Measurements from ENCODE around the gene HECTD1.
"Not testable (repeated sequence)": the region's sequence is repeated elsewhere in the genome, so short reads cannot be mapped to it uniquely, and the experiment has no call there.

Gene HECTD1

DNA sequence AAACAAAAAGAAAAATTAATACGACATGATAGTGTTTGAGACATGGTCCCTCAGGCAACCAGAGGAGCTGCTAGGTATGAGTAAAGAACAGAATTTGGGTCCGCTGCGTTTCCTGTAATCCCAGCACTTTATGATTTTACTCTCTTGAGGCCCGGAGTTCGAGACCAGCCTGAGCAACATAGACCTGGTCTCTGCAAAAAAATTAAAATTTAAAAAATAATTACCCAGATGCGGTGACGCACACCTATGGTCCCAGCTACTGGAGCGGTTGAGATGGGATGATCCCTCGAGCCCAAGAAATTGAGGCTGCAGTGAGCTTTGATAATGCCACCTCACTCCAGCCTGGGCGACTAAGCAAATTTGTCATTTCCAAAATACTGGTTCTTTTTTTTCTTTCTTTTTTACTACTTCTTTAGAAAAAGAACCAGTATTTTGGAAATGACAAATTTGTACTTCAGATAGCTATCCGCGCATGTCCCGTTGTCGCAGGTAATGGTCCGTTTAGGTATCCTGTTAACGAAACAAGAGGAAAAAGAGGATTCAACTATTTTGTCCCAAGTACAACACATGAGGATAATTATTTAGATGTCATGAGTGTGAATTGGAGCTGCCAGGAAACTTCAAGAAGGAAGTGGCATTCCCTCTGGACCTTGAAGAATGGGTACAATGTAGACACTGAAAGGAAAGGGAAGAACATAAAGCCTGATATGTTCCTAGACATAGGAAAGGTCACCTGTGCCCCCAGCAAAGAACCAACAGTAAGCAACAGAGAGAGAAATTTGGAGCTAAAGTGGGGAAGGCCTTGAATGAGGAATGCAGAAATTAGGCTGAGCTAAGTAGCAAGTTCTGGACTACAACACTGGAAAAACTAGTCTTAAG, 1.2 kb upstream of the HECTD1 start:
- no peaks in the 10 kb centered on the region for H3K9me3 ChIP-seq (ENCODE audit: control insufficient read depth, low read length)
- peak overlapping the region; percentile 99 for H3K27ac ChIP-seq (ENCODE audit: insufficient read depth, low read length, poor library complexity, severe bottlenecking)
- peaks cover 19% of the 10 kb centered on the region for H3K4me1 ChIP-seq (ENCODE audit: control insufficient read depth, insufficient read depth, low read length, poor library complexity, severe bottlenecking)
- H3K36me3 ChIP-seq (ENCODE audit: control insufficient read depth, insufficient read depth, low read length): no peaks in the 10 kb centered on the region
- H3K27me3 ChIP-seq (replicated peaks; ENCODE audit: control insufficient read depth, insufficient read depth, low read length, poor library complexity, severe bottlenecking): no peaks in the 10 kb centered on the region
- H3K4me3 ChIP-seq (ENCODE audit: insufficient read depth, low read depth, low read length, poor library complexity, severe bottlenecking): peak overlapping the region; percentile 82
- DNase-seq: no peak

DNA sequence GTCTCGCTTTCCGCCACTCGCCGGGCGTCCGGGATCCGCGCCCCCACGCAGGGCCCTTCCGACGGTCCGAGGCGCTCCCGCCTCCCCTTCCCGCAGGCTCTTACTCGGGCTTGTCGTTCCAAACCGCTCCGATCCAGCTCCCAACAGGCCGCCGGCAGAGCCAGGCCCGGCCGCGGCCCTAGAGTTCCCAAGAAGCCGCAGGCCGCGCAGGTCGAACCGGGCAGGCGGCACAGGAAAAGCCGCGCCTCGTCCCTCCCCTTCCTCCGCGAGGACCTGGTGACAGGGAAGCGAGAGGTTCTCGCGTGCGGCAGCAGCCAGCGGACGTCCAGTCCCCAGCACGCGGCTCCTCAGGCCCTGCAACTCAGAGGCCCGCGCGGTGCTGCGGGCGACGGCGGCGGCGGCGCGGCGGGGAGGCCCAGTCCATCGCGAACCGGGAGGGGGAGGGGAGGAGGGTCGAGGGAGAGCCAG, 272 bp downstream of the HECTD1 start:
- Histone ChIP-seq H3K4me1 (ENCODE audit: control insufficient read depth, insufficient read depth, low read length, poor library complexity, severe bottlenecking) (peaks cover 19% of the 10 kb centered on the region), H3K27ac (ENCODE audit: insufficient read depth, low read length, poor library complexity, severe bottlenecking) (peak overlapping the region; percentile 99), H3K4me3 (ENCODE audit: insufficient read depth, low read depth, low read length, poor library complexity, severe bottlenecking) (peak overlapping the region; percentile 82), H3K9me3 (ENCODE audit: control insufficient read depth, low read length) (no peaks in the 10 kb centered on the region), H3K27me3 (replicated peaks; ENCODE audit: control insufficient read depth, insufficient read depth, low read length, poor library complexity, severe bottlenecking) (no peaks in the 10 kb centered on the region), H3K36me3 (ENCODE audit: control insufficient read depth, insufficient read depth, low read length) (peaks cover 5% of the 10 kb centered on the region)
- DNase-seq: no peak

DNA sequence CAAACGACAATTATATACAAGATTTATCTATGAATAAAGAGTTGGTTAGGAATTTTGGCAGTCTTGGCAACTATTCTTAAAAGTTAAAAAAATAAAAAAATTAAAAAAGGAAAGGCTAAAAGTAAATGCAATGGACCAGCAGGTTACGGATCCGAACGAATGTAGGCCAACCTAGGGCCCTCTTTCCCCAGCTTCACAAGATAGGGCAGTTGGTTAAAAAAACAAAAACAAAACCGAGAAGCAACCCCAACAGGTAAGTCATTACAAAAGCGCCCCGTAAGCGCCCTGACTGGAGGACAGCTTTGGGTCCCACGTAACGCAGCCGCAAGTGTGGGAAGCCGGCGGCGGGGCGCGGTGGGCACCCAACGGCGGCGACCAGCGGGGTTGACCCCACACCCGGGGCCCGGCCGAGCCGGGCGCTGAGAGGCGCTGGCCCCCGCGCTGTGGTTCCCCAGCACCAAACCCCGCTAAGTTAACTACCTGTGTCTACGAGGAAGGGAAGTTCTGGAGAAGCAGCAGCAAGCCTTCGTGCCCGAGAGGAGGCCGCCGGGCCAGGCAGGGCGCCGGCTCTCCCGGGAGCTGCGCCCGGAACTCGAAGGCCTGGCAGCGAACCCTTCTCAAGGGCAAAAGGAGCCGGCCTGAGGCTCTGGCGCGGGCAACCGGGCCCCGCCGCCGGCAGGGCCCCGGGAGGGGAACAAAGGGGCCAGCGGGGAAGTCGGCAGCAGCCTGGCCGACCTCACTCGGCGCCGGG, 882 bp downstream of the HECTD1 start:
- Histone ChIP-seq H3K4me1 (ENCODE audit: control insufficient read depth, insufficient read depth, low read length, poor library complexity, severe bottlenecking) (peaks cover 19% of the 10 kb centered on the region), H3K27me3 (replicated peaks; ENCODE audit: control insufficient read depth, insufficient read depth, low read length, poor library complexity, severe bottlenecking) (no peaks in the 10 kb centered on the region), H3K27ac (ENCODE audit: insufficient read depth, low read length, poor library complexity, severe bottlenecking) (peak overlapping the region; percentile 99), H3K4me3 (ENCODE audit: insufficient read depth, low read depth, low read length, poor library complexity, severe bottlenecking) (peak overlapping the region; percentile 82), H3K9me3 (ENCODE audit: control insufficient read depth, low read length) (no peaks in the 10 kb centered on the region), H3K36me3 (ENCODE audit: control insufficient read depth, insufficient read depth, low read length) (peaks cover 8% of the 10 kb centered on the region)
- peak; percentile 31 to 34 (median 32) for DNase-seq

DNA sequence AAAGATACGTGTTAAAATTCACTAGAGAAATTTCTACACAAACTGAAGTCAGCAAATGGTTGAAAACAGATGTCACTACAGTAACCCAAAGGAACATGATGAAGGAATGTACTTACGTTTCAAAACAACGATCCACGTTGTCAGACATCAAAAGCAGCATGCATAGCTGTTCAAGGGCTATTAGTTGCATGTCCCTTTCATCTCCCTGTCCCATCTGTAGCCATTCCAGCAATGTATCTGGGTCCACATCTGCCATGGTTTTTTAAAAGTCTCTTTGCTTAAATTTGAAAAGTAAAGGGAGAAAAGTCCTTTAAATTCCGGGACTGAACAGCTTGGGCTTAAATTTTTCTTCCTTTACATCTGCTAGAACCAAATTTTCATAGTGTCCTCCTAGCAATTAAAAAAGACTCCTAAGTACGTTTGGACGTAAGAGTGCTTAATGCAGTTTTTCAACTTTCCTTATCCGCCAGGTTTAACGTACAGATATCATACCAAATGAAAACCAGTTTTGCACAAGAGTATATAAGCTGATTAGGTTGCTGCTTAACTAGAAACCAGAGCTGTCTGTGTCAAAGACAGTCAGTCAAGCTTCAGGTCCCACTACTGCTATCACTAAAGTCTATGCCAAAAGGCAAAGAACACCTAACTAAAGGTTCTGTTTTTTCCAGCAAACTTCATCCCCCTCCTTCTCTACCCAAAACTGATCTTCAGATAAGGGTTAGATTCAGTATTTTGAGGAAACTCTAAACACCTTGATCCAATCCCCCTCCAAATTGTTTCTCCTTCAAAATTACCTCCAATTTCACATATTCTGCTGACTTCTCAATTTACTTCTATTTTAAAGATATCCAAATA, 1.7 kb downstream of the HECTD1 start:
- Histone ChIP-seq H3K9me3 (ENCODE audit: control insufficient read depth, low read length) (no peaks in the 10 kb centered on the region), H3K27ac (ENCODE audit: insufficient read depth, low read length, poor library complexity, severe bottlenecking) (peak overlapping the region; percentile 99), H3K4me3 (ENCODE audit: insufficient read depth, low read depth, low read length, poor library complexity, severe bottlenecking) (peak overlapping the region; percentile 82), H3K36me3 (ENCODE audit: control insufficient read depth, insufficient read depth, low read length) (peaks cover 9% of the 10 kb centered on the region), H3K4me1 (ENCODE audit: control insufficient read depth, insufficient read depth, low read length, poor library complexity, severe bottlenecking) (peaks cover 19% of the 10 kb centered on the region), H3K27me3 (replicated peaks; ENCODE audit: control insufficient read depth, insufficient read depth, low read length, poor library complexity, severe bottlenecking) (no peaks in the 10 kb centered on the region)
- DNase-seq: no peak

DNA sequence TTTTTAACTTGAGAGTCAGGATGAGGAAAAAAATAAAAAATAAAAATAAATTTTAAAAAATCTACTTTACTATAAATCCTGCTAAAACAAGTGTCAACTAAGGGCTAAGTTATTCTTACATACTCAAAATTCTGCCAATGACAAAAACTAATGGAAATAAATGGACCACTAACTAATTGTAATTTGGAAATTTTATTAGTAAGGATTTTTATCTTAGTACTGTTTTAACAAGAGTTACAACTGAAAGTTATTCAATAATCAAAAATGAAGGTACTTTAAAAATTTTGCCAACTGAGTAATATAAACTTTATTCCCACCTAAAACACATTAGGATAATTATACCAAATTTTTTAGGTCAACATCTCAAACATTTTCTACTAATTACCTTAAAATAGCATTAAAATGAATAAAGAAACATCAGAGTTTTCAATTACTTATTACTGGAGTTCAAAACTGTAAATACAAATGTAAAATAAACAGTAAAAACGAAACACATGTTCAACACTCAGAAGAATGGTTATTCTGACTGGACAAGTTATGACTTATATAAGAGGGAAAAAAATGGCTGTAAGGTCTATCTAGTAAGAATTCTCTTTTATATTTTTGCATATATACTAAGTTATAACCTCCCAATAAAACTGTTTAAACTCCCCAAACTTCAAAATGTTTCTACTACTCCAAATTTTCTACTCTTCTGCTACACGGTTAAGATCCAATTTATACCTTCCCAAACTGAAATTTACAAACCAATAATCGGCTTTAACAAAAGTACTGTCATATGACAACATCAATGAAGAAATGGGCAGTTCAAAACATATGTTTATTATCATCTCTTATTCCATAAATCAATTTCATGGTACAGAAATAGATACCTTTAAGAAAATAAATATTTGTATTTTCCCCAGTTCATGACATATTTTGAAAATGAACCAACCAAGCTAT, 2.7 kb downstream of the HECTD1 start:
- peak overlapping the region; percentile 23 for H3K27ac ChIP-seq (ENCODE audit: insufficient read depth, low read length, poor library complexity, severe bottlenecking)

DNA sequence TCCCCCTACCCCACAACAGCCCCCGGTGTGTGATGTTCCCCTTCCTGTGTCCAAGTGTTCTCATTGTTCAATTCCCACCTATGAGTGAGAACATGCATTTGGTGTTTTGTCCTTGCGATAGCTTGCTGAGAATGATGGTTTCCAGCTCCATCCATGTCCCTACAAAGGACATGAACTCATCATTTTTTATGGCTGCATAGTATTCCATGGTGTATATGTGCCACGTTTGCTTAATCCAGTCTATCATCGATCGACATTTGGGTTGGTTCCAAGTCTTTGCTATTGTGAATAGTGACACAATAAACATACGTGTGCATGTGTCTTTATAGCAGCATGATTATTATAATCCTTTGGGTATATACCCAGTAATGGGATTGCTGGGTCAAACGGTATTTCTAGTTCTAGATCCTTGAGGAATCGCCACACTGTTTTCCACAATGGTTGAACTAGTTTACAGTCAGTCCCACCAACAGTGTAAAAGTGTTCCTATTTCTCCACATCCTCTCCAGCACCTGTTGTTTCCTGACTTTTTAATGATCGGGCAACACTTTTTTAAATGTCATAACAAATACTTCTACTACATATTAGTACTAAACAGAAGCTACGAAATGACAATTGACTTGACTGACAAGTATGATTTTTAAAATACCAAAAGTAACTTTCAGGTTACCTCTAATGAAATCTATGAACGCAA, 3.5 kb downstream of the HECTD1 start:
- not testable (repeated sequence) for H3K9me3 ChIP-seq (ENCODE audit: control insufficient read depth, low read length); H3K4me3 ChIP-seq (ENCODE audit: insufficient read depth, low read depth, low read length, poor library complexity, severe bottlenecking); H3K36me3 ChIP-seq (ENCODE audit: control insufficient read depth, insufficient read depth, low read length); H3K27me3 ChIP-seq (replicated peaks; ENCODE audit: control insufficient read depth, insufficient read depth, low read length, poor library complexity, severe bottlenecking); DNase-seq
- peak overlapping the region; percentile 23 for H3K27ac ChIP-seq (ENCODE audit: insufficient read depth, low read length, poor library complexity, severe bottlenecking)
- peaks cover 13% of the 10 kb centered on the region for H3K4me1 ChIP-seq (ENCODE audit: control insufficient read depth, insufficient read depth, low read length, poor library complexity, severe bottlenecking)

More for the DNA sequence above, 2.7 kb downstream of the HECTD1 start:
- no peaks in the 10 kb centered on the region for H3K9me3 ChIP-seq (ENCODE audit: control insufficient read depth, low read length)
- no peak for DNase-seq
- no peaks in the 10 kb centered on the region for H3K27me3 ChIP-seq (replicated peaks; ENCODE audit: control insufficient read depth, insufficient read depth, low read length, poor library complexity, severe bottlenecking)
- H3K4me1 ChIP-seq (ENCODE audit: control insufficient read depth, insufficient read depth, low read length, poor library complexity, severe bottlenecking): peaks cover 15% of the 10 kb centered on the region
- H3K4me3 ChIP-seq (ENCODE audit: insufficient read depth, low read depth, low read length, poor library complexity, severe bottlenecking): no peak overlapping the region
- peaks cover 9% of the 10 kb centered on the region for H3K36me3 ChIP-seq (ENCODE audit: control insufficient read depth, insufficient read depth, low read length)

DNA sequence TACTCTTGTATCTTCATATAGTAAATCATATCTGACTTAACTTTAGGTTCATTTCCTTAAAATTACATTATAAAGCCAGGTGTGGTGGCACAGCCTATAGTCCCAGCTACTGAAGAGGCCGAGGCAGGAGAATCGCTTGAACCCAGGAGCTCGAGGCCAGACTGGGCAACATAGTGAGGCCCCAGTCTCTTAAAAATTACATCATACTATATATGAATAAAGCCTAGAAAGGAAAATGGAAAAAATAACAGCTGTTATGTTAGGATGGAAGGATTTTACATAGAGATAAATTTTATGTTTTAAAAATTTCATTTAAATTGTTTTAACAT, 4.2 kb downstream of the HECTD1 start:
- no peak overlapping the region for H3K27ac ChIP-seq (ENCODE audit: insufficient read depth, low read length, poor library complexity, severe bottlenecking)
- peaks cover 9% of the 10 kb centered on the region for H3K4me1 ChIP-seq (ENCODE audit: control insufficient read depth, insufficient read depth, low read length, poor library complexity, severe bottlenecking)
- peaks cover 14% of the 10 kb centered on the region for H3K36me3 ChIP-seq (ENCODE audit: control insufficient read depth, insufficient read depth, low read length)
- no peaks in the 10 kb centered on the region for H3K27me3 ChIP-seq (replicated peaks; ENCODE audit: control insufficient read depth, insufficient read depth, low read length, poor library complexity, severe bottlenecking)
- H3K4me3 ChIP-seq (ENCODE audit: insufficient read depth, low read depth, low read length, poor library complexity, severe bottlenecking): no peak overlapping the region
- no peak for DNase-seq
- no peaks in the 10 kb centered on the region for H3K9me3 ChIP-seq (ENCODE audit: control insufficient read depth, low read length)

DNA sequence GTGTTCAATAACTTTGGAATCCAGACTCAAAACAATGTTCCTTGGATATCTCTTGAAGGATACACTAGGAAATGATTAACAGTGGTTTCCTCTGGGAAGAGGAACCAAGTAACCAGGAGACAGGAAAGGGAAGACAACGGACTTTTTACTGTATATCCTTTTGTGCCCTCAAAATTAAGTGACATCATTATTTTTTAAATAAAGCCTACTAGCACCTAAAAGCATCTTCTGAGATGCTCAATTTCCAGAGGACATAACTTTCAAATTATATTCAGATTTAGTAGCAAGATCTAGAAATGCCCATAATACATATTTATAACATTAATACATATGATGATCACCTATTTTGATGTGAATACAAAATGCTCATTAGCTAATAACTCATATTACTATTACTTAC, 6.5 kb downstream of the HECTD1 start:
- peaks cover 8% of the 10 kb centered on the region for H3K4me1 ChIP-seq (ENCODE audit: control insufficient read depth, insufficient read depth, low read length, poor library complexity, severe bottlenecking)
- no peak overlapping the region for H3K27ac ChIP-seq (ENCODE audit: insufficient read depth, low read length, poor library complexity, severe bottlenecking)
- no peak for DNase-seq
- no peaks in the 10 kb centered on the region for H3K9me3 ChIP-seq (ENCODE audit: control insufficient read depth, low read length)
- no peak overlapping the region for H3K4me3 ChIP-seq (ENCODE audit: insufficient read depth, low read depth, low read length, poor library complexity, severe bottlenecking)
- H3K27me3 ChIP-seq (replicated peaks; ENCODE audit: control insufficient read depth, insufficient read depth, low read length, poor library complexity, severe bottlenecking): no peaks in the 10 kb centered on the region
- H3K36me3 ChIP-seq (ENCODE audit: control insufficient read depth, insufficient read depth, low read length): peaks cover 16% of the 10 kb centered on the region

DNA sequence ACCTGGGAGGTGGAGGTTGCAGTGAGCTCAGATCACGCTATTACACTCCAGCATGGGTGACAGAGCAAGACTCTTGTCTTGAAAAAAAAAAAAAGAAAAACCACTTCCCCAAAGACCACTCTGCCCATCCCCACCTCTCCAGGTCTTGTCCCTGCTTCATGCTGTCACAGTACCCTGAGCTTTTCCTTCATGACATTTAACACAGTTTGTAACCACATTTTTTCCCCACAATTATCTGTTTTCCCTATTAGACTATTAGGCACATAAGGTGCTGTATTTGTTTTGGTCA, 6.9 kb downstream of the HECTD1 start:
- no peaks in the 10 kb centered on the region for H3K9me3 ChIP-seq (ENCODE audit: control insufficient read depth, low read length)
- H3K4me1 ChIP-seq (ENCODE audit: control insufficient read depth, insufficient read depth, low read length, poor library complexity, severe bottlenecking): peaks cover 3% of the 10 kb centered on the region
- no peak overlapping the region for H3K27ac ChIP-seq (ENCODE audit: insufficient read depth, low read length, poor library complexity, severe bottlenecking)
- no peak for DNase-seq
- peaks cover 16% of the 10 kb centered on the region for H3K36me3 ChIP-seq (ENCODE audit: control insufficient read depth, insufficient read depth, low read length)
- no peak overlapping the region for H3K4me3 ChIP-seq (ENCODE audit: insufficient read depth, low read depth, low read length, poor library complexity, severe bottlenecking)
- H3K27me3 ChIP-seq (replicated peaks; ENCODE audit: control insufficient read depth, insufficient read depth, low read length, poor library complexity, severe bottlenecking): no peaks in the 10 kb centered on the region
